Hematopoietic multipotent progenitor cell treated with erythropoietin and hydrocortisone succinate and interleukin-3 and kit ligand, for 17 days (in vitro differentiated cells): ENCODE measurements around the gene REC114.
"Not testable (repeated sequence)": the region's sequence is repeated elsewhere in the genome, so short reads cannot be mapped to it uniquely, and the experiment has no call there.

ENCODE experiments used
- DNase-seq: peaks from one replicate; pipeline ENCODE4 v3.0.0-alpha.2; 2015; ENCODE audit warnings: low spot score

The REC114 gene

DNA sequence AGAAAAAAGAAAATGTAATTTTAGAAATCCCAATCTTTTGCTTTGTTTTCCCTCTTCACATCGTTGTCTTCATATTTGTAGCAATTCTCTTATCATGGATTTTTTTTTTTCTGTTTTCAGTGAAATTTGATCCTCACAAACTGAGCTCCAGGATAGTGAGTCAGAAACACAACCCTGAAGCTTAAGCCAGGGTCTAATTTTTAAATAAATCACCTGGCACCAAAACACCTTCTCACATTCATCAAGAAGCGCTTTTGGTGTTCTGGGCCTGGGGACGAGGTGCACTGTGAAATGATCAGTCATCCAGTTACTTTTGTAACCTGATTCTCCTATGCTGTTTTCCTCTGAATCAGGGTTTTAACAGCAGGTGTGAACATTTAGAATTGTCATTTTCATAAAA, 87.7 kb downstream of the REC114 start:
- no peak for DNase-seq

DNA sequence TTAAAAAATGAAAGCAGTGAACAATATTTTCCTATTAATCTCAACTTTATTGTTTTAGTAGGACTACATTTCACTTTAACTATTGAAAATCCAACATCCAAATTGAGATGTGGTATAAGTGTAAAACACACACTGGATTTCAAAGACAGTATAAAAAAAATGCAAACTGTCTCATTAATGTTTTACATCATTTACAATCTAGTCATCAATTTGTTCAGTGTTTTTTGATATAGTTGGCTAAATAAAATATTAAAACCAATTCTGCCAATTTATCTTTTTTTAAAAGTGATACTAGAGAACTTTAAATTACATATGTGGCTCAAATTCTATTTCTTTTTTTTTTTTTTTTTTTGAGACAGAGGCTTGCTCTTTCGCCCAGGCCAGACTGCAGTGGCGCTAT, 95.2 kb downstream of the REC114 start:
- DNase-seq: no peak

DNA sequence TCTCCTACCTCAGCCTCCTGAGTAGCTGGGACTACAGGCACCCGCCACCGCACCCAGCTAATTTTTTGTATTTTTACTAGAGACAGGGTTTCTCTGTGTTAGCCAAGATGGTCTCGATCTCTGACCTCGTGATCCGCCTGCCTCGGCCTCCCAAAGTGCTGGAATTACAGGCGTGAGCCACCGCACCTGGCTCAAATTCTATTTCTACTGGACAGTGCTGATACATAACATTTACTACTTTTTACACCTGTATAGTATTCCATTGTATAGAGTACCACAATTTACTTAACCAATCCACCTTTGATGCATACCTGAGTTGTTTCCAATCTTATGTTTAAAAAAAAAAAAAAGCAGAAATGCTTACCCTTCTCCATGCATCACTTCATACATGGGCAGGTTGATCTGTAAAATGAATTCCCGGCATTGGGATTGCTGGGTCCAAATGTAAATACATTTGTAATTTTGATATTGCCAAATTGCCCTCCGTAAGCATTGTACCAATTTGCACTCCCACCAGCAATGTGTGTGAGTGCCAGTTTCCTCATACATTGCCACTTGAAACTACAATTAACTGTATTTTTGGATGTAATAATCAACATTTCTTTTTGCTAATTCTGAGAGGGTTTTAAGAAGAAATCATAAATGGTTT, 95.7 kb downstream of the REC114 start:
- DNase-seq: no peak

DNA sequence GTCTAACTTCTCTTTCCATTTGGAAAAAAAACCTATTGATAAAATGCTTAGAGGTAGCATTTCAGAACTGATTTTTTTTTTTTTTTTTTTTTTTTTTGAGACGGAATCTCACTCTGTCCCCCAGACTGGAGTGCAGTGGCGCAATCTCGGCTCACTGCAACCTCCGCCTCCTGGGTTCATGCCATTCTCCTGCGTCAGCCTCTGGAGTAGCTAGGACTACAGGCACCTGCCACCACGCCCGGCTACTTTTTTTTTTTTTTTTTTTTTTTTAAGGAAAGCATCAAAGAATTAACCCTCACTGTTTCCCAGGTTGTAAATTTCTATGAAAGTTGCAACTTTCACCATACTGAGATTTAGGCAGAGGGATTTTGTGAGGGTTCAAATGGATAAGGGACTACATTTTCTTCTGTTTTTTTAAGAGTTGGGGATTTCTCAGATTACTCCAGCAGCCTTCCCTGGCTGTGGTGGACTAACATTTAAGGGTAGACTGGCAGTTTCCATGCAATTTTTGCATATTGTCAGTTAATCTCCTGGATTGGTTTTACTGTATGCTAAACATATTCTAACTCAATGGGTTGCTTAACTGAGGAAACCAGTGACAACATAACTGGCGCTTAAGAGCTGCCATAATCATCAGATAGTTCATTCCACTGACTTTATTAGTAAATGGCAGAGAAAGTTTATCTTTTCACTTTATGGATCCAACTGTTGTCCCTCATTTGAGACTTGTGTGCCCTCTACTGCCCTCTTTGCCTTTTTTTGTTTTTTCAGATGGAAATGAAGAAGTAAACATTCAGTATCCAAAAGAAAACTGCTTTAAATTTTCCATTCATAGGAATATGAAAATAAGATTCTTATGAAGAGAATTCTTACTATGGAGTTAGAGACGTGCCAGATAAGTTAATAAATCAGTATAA, 96.5 kb downstream of the REC114 start:
- DNase-seq: no peak

DNA sequence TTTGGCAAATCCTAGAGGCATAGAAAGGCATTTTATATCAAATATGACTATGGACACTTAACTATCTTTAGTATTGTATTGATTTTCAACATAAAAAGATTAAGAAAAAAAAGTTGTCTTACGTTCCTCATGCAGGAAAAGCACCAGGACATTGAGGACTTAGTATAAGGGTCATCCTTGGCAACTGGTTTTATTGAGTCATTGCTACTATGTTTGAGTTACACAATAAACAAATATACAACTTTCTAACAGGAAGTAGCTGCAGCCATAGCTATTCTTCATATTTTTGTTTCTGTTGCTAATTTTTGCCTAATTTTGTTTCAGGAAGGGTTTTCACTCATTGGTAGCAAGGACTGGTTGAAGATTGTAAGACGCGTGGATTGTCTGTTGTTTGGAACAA, 97.2 kb downstream of the REC114 start:
- no peak for DNase-seq

DNA sequence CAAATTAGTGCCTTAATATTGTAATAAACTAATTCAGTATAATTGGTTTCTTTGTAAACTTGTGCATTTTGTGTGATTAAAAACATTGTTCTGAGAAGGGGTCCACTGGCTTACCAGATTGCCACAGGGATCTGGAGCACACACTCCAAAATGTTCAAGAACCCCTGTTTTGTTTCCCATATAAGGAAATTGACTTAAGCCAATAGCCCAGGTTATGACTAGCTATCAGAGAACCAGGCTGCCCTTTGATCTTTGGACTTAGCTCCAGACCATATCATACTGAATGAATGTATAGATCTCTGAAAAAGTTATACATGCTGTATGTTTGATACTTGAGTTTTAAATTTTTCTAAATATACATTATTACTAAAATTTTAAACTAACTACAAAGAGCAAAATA, 98.5 kb downstream of the REC114 start:
- DNase-seq: no peak

DNA sequence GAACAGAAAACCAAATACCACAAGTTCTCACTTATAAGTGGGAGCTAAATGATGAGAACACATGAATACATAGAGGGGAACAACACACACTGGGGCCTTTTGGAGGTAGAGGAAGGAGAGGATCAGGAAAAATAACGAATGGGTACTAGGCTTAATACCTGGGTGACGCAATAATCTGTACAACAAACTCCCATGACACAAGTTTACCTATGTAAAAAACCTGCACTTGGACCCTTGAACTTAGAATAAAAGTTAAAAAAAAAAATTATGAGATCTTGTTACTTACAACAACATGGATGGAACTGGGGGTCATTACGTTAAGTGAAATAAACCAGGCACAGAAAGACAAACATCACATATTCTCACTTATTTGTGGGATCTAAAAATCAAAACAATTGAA, 106.0 kb downstream of the REC114 start:
- DNase-seq: not testable (repeated sequence)

DNA sequence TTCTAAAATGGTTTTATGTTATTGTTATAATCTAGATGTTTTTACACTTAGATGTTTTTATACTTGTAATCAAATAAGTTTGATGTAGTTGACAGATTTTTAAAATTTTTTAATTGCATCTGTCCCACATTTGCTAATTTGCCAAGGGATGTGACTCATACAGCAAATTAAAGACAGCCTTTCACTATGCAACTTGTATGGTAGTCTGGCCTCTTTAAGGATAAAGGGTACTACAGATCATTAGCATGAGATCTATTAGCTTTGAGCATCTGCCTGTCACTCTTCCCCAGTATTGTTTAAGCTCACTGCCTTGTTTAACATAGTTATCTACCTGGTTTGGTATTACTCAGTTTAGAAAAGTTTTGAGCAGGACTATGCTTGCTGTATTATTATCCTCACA, 107.2 kb downstream of the REC114 start:
- DNase-seq: no peak

DNA sequence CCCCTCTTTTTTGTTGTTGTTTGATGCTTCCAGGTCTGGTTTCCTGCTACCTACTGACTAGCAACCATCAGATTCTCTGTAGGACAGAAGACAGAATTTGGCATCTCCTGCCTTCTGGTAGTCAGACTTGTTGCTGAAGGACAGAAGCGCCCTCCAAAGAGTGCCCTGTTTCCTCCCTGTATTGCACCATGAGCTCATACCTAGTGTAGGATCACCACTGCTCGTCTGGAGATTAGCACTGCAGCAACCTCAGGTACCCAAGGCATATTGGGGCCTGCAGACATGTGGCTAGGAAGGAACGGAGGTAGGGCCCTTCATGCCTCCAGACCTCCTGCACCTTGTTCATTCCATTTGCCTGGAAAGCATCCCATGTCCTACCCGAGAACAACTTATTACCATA, 112.1 kb downstream of the REC114 start:
- DNase-seq: no peak

DNA sequence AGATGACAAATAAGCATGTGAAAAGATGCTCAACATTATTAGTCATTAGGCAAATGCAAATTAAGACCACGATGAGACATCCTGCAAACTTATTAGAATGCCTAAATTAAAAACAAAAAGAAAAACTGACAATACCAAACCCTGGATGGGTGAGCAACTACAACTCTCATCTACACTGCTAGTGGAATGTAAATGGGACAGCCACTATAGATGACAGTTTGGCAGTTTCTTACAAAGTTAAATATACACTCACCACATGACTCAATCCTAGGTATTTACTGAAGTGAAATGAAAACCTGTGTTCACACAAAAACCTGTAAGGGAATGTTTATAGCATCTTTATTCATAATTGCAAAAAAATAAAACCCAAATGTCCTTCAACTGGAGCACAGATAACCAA, 115.6 kb downstream of the REC114 start:
- DNase-seq: no peak

DNA sequence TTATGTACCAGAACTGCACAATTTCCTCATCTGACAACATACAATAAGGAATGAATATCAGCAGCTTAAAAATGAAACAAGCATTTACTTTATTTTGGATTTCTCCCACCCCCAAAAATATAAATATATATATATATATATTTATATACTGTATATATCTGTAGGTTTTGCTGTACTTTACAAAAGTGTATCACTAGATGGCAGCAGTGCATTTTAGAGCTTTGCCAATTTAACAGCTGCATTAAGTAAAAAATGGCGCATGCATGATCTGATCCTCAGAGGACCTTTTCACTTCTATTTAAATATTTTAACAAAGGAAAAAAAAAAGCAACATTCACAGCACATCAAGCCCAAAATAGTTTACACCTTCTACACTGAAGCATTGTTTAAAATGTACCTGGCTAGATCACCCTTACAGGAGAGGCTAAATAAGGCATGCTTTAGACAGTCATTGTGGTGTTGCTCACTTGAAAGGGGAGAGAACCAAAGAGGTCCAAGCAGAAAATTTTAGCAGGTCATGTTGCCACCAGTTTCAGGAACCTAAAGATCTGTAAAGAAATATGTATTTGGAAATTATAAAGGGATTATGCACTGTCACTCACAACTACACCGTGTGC, 117.6 kb downstream of the REC114 start:
- DNase-seq: peak; percentile 75

DNA sequence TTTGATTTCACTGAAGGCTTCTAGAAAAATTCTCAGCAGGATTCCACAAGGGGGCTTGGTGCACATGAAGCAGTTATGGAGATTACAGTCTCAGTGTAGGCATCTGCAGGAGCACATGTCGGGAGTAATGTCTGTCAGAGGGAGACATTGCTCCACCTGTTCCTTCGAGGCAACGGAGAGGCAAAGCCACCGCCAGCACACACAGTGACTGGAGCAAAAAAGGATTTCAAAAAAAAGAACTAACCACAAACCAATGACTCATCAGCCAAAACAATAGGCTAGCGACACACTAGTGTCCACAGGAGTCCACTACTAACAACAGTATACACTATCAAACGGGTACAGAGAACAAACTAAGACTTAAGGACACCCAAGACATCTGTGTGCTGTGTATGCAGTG, 121.3 kb downstream of the REC114 start:
- DNase-seq: no peak

DNA sequence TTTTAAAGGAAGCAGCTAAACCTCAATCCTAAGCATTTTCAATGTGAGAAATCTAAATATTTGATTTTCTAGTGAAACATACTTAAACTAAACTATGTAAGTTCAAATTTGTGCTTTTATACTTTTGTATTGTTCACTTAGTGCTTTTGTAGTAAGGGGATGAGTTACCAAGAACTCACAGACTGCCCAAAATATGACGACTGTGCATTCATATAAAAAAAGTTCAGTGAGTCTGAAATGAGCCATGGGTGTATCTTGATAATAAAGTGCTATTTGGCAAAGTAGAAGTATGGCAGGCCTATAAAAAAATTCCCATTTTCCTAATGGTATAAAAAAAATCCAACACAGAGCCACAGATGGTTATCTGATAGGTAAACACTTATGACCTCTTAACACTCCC, 124.1 kb downstream of the REC114 start:
- DNase-seq: no peak

DNA sequence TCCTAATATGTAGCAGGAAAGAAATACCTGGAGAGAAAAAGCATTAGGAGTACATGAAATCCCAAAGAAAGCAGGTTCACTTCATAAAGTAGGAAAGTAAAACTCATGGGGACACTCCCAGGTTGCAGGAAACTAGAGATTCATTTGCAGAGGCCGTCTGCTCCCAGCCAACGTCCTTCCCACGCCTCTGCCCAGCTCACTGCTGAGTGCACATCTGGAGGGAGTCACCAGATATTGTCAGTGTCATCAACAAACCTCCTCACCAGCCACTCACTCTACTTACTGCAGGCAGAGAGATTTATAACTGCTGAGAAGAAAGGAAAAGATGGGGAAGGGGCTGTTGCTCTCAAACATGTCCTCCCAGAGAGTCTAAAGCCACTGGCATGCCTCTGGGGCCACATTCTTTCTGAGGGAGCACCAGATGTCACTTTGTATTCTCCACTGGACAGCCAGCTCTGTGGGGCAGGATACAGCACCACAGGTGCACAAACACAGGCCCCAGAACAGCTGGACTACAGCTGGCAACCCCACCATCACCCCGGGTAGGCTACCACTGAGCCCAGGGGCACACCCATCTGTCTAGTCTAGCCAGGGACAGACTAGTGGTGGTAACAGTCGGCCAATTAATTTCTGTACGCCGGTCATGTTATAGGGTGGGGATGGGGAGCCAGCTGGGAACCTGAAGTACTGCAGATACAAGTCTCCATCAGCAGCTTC, 125.8 kb downstream of the REC114 start:
- no peak for DNase-seq

DNA sequence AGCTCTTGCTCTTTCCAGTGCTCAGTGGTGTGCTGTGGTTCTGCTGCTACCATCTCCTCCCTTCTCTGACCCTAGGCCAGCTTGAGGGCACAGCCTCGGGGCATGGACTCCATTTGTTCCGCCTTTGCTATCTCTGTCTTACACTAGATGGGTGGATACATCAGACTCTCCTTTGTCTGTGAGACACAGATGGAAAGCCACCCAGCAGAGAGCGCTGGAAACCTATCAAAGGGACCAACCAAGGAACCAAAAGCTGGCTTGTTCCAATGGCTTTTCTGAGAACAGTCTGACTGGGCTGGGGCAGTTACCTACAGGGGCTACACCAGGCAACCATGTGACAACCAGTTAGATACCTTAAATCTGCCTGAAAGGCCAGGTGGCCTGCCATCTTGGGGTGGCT, 126.4 kb downstream of the REC114 start:
- peak; percentile 57 for DNase-seq

DNA sequence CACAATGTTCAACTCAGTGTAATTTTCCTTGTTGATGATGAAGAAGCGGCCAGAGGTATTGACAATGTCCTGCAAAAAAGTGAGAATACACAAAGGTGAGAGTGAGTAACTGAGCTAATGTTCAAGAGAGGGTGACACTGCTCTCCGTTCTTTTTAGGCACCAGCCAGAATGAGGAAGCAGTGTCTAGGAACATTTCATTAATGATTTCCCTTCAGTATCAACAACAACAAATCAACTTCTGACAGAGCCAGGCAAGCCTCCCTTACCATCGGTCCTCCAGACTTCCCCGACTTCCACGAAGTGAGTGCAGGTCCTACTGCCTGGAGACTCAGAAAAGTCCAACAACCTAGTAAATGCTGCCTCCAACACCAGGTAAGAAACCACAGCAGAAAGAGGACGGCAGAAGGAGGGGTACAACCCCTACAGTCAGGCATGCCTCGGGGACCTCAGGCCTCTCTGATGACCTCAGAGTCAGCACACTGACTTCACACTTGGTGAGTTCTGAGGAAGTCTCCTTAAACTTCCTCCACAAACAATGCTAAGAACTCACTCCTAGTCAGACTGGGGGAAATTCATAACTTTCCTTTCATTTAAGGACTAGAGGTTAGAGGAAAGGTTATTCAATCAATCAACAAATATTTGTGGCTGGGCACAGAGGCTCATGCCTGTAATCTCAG, 127.5 kb downstream of the REC114 start:
- no peak for DNase-seq

DNA sequence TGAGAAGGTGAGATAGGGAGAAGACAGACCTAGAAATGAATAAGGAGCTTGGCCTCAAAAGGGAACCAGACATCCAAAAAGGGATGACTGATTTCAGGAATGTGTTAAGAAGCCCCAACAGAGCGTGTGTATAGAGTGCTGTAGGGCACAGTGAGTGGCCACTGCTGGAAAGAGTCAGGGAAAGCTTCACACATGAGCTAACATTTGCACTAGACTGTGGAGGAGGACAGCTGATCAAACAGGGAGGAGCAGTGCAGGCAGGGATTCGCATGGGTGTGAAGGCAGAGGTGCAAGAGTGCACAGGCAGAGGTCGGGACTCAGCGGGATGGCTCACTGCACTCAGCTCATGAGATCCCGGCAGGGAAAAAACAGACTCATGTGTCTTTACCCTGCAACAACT, 128.4 kb downstream of the REC114 start:
- DNase-seq: no peak

DNA sequence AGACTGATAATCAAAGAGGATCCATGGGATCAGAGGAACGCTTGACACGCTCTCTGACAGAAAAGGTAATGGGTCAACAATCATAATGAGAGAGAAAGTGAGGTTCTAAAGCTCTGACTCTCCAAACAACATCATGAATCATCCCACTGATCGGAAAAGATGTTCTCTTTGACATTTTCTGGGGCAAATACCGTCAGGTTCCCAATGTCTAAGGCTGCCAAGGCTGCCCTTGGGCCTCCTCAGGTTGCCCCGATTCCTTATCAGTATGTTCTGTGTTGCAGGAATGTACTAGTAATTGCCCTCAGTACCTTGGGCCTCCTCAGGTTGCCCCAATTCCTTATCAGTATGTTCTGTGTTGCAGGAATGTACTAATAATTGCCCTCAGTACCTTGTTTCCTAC, 129.3 kb downstream of the REC114 start:
- no peak for DNase-seq

DNA sequence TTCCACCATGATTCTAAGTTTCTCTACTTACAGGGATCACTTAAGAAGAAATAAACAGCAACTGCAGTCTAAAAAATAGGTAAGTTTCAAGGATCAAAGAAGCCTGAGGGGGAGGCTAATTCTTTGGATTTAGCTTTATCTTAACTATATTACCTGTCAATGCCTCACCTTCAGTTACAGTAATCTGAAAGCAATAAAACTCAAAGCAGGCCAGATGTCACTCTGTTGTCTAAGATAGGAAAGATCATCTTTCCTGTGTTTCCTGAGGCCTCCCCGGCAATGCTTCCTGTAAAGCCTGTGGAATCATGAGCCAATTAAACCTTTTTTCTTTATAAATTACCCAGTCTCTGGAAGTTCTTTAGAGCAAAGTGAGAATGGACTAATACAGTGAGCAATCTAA, 130.1 kb downstream of the REC114 start:
- no peak for DNase-seq

DNA sequence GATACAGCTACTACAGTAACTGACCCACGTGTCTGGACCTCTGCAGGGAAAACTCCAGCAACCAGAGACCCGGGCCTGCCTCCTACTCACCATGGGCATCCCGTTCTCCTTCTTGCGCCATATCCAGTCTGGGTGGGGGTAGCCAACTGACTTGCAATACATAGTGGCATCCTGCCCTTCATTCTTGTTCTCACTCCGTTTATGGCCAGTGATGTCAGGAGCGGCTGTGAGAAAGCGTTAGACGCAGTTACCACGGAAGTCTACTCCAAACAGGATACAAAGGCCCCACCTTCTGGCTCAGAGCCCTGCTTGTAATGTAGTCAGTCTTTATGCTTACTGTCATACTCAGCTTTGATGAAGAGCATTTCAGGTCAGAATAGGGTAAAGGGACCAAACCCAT, 130.6 kb downstream of the REC114 start:
- DNase-seq: no peak

DNA sequence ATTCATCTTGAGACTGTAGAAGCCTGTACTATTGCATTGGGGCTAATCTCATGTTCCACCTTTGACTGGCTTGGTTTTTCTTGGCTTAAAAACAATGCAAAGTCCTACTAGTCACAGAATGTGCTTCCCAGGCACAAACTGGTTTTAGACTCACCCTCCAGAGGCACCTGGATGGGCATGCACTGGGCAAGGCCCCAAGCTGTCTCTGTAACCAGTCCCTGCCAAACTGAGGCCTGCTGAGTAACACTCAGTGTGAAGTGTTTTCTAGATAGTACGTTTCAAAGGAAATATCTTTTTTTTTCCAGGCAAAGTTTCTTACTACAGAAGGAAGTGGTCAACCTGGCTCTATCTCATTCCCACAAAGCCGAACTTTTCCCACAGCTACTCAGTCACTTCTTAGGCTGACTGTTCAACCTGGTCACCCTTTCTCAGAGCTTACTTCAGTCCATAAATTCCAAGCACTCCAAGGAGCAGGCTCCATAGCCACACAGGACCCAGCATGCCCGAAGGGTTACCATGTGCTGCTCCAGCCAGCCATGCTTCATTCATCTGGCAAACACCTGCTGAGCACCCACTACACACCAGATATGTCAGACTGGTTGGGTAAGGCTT, 132.8 kb downstream of the REC114 start:
- DNase-seq: no peak

DNA sequence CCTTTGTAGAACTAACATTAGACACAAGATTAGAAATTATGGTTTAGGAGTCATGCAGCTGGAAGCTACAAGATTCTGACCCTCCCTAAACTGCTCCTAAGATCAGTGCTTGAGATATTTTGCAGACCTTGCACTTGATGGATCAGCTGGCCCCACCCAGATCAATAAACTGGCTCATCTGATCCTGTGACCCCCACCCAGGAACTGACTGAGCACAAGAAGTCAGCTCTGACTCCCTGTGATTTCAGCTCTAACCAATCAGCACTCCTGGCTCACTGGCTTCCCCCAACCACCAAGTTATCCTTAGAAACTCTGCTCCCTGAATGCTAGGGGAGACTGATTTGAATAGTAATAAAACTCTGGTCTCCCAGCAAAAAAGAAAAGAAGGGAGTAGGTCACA, 134.6 kb downstream of the REC114 start:
- not testable (repeated sequence) for DNase-seq
